GM23338 (cell line): ENCODE data around the gene CLCN6. TPM values are rescaled to one million over a fixed set of nuclear protein-coding genes. Genes with fewer than 3 reads are reported as not detected.

Experiments used
- ATAC-seq: fragments of 200-7000 bp; cut with Tn5 transposase; 3 replicates; pipeline ENCODE4 v1.9.1; 2020
- DNase-seq: peaks from one replicate; pipeline ENCODE4 v3.0.0-alpha.2; 2015; ENCODE audit warnings: low spot score
- H2AFZ ChIP-seq: fragments of 200-600 bp; sonication (generic); 2 replicates; pipeline ENCODE4 v1.8.0; 2016; ENCODE audit warnings: antibody characterized with exemption, mild to moderate bottlenecking, moderate library complexity
- H3F3A ChIP-seq: fragments of 200-600 bp; sonication (generic); replicated peaks from 2 replicates; pipeline ENCODE4 v1.8.0; 2017; ENCODE audit warnings: antibody characterized with exemption, mixed run types, low read depth
- H3K27ac ChIP-seq: fragments of 200-600 bp; sonication (generic); 2 replicates; pipeline ENCODE4 v1.6.1; 2016; ENCODE audit warnings: low read depth
- H3K27me3 ChIP-seq: fragments of 200-600 bp; sonication (generic); 2 replicates; pipeline ENCODE4 v1.8.0; 2016; ENCODE audit warnings: mild to moderate bottlenecking, mixed run types, moderate library complexity; ENCODE audit not compliant: insufficient read depth
- H3K36me3 ChIP-seq: fragments of 200-600 bp; sonication (generic); 2 replicates; pipeline ENCODE4 v1.8.0; 2016; ENCODE audit warnings: mild to moderate bottlenecking; ENCODE audit not compliant: insufficient read depth
- H3K4me1 ChIP-seq: fragments of 200-600 bp; sonication (generic); 2 replicates; pipeline ENCODE4 v1.8.0; 2016; ENCODE audit warnings: mild to moderate bottlenecking, moderate library complexity; ENCODE audit not compliant: insufficient read depth
- H3K4me2 ChIP-seq: fragments of 200-600 bp; sonication (generic); 2 replicates; pipeline ENCODE4 v1.7.1; 2017; ENCODE audit warnings: mixed run types
- H3K4me3 ChIP-seq: fragments of 200-600 bp; sonication (generic); 2 replicates; pipeline ENCODE4 v1.6.1; 2016; ENCODE audit warnings: mixed run types
- H3K79me2 ChIP-seq: fragments of 200-600 bp; sonication (generic); replicated peaks from 2 replicates; pipeline ENCODE4 v1.8.0; 2017; ENCODE audit warnings: mild to moderate bottlenecking; ENCODE audit not compliant: insufficient read depth
- H3K9me2 ChIP-seq: fragments of 200-600 bp; sonication (generic); 2 replicates; pipeline ENCODE4 v1.8.0; 2017; ENCODE audit not compliant: insufficient read depth
- H4K20me1 ChIP-seq: fragments of 200-600 bp; sonication (generic); replicated peaks from 2 replicates; pipeline ENCODE4 v1.8.0; 2017; ENCODE audit warnings: mild to moderate bottlenecking; ENCODE audit not compliant: insufficient read depth
- H3K27ac Mint-ChIP-seq: 2 replicates; pipeline ENCODE4 v1.8.0; 2020; ENCODE audit warnings: inconsistent platforms, mild to moderate bottlenecking, moderate library complexity, mixed read lengths
- H3K27me3 Mint-ChIP-seq: 3 replicates; pipeline ENCODE4 v1.8.0; 2022; ENCODE audit warnings: low read depth, mild to moderate bottlenecking, moderate library complexity, mixed read lengths, inconsistent platforms; ENCODE audit not compliant: insufficient read depth, poor library complexity
- H3K36me3 Mint-ChIP-seq: 3 replicates; pipeline ENCODE4 v1.8.0; 2021; ENCODE audit warnings: low read depth, mild to moderate bottlenecking, inconsistent platforms, moderate library complexity, mixed read lengths
- H3K4me1 Mint-ChIP-seq: 3 replicates; pipeline ENCODE4 v1.8.0; 2020; ENCODE audit warnings: mild to moderate bottlenecking, inconsistent platforms, mixed read lengths
- H3K4me3 Mint-ChIP-seq: 3 replicates; pipeline ENCODE4 v1.8.0; 2021; ENCODE audit warnings: moderate library complexity, mild to moderate bottlenecking, inconsistent platforms, mixed read lengths
- H3K9me3 Mint-ChIP-seq: 3 replicates; pipeline ENCODE4 v1.8.0; 2020; ENCODE audit warnings: moderate library complexity, mild to moderate bottlenecking, inconsistent platforms, mixed read lengths
- CREB1 ChIP-seq: fragments of 250-450 bp; sonication (Bioruptor Pico); IDR thresholded peaks from 2 replicates; pipeline ENCODE4 v1.5.0; 2020; ENCODE audit warnings: low read depth, mild to moderate bottlenecking, moderate library complexity
- EZH2 ChIP-seq: fragments of 200-600 bp; sonication (generic); IDR thresholded peaks from one replicate; pipeline ENCODE4 v1.8.0; 2017; ENCODE audit warnings: antibody characterized with exemption, mild to moderate bottlenecking, low read depth; ENCODE audit not compliant: unreplicated experiment
- EZH2phosphoT487 ChIP-seq: fragments of 200-600 bp; sonication (generic); IDR thresholded peaks from one replicate; pipeline ENCODE4 v1.8.1; 2018; ENCODE audit warnings: antibody characterized with exemption; ENCODE audit not compliant: unreplicated experiment
- JUNB ChIP-seq: IDR thresholded peaks from one replicate; pipeline ENCODE4 v1.6.1; 2016; ENCODE audit warnings: antibody characterized with exemption; ENCODE audit not compliant: unreplicated experiment
- NANOG ChIP-seq: IDR thresholded peaks from 2 replicates; pipeline ENCODE4 v1.6.1; 2016; ENCODE audit warnings: antibody characterized with exemption, borderline replicate concordance
- STAT1 ChIP-seq: IDR thresholded peaks from one replicate; pipeline ENCODE4 v1.6.1; 2016; ENCODE audit warnings: antibody characterized with exemption; ENCODE audit not compliant: unreplicated experiment
- ZNF114 ChIP-seq: fragments of 250-450 bp; sonication (Bioruptor Pico); IDR thresholded peaks from 2 replicates; pipeline ENCODE4 v1.5.0; 2020; ENCODE audit warnings: mild to moderate bottlenecking, moderate library complexity
- ZNF331 ChIP-seq: fragments of 250-450 bp; sonication (Bioruptor Pico); IDR thresholded peaks from 2 replicates; pipeline ENCODE4 v1.5.0; 2020; ENCODE audit warnings: low read depth, mild to moderate bottlenecking, moderate library complexity
- polyA plus RNA-seq: library from polyadenylated mRNA; unstranded; fragments of >200 nt; fragmentation: Nextera tagmentation; extraction: Ambion mirVana; gene quantifications from 2 replicates; pipeline ENCODE4 v1.2.1, GENCODE V29; 2016
- total RNA-seq: library from RNA; depleted of rRNA; stranded (reverse); fragments of >200 nt; shearing (Covaris generic); gene quantifications from 2 replicates; pipeline ENCODE4 v1.2.3, GENCODE V29; 2014
- TF ChIP-seq, protein P1 (sequence below): IDR thresholded peaks from 2 replicates; pipeline ENCODE4 v1.6.1; 2016; ENCODE audit warnings: antibody characterized with exemption
- TF ChIP-seq, protein P2 (sequence below): IDR thresholded peaks from one replicate; pipeline ENCODE4 v1.6.1; 2018; ENCODE audit warnings: antibody characterized with exemption; ENCODE audit not compliant: unreplicated experiment
- TF ChIP-seq, protein P3 (sequence below): fragments of 250-450 bp; sonication (Bioruptor Pico); IDR thresholded peaks from 2 replicates; pipeline ENCODE4 v1.5.0; 2020; ENCODE audit warnings: mild to moderate bottlenecking, moderate library complexity
- TF ChIP-seq, protein P4 (sequence below), 2 experiments: fragments of 200-600 bp in 1 of 2; sonication (generic) in 1 of 2; conservative IDR thresholded peaks; 2 replicates each; pipeline versions ENCODE4 v1.5.1 to v1.6.1; 2016 to 2017; ENCODE audit warnings: antibody characterized with exemption in 2 of 2, low read depth in 2 of 2, mild to moderate bottlenecking in 2 of 2, moderate library complexity in 1 of 2

The CLCN6 gene
- total and polyA plus RNA-seq, 2 experiments from 2014 or later: 16.0 to 22.6 TPM

DNA sequence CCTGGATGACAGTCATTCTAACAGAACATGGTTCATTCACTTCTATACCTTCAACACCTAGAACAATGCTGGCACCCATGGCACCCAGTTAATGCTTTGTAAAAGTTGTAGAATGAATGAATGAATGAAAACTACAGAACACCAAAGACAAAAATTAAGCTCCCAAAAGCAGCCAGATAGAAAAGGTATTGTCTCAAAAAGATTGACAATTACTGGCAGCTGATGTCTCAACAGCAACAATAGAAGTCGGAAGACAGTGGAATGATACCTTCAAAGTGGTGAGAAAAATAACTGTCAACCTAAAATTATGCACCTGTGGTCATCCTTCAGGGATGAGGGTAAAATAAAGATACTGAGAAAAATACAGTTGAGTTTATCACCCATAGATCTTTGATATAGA, 48.9 kb upstream of the CLCN6 start (continued):
- TF ChIP-seq, protein P1, sequence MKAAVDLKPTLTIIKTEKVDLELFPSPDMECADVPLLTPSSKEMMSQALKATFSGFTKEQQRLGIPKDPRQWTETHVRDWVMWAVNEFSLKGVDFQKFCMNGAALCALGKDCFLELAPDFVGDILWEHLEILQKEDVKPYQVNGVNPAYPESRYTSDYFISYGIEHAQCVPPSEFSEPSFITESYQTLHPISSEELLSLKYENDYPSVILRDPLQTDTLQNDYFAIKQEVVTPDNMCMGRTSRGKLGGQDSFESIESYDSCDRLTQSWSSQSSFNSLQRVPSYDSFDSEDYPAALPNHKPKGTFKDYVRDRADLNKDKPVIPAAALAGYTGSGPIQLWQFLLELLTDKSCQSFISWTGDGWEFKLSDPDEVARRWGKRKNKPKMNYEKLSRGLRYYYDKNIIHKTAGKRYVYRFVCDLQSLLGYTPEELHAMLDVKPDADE: no peak
- TF ChIP-seq ZNF114 (CRISPR knock-in tag): no peak

DNA sequence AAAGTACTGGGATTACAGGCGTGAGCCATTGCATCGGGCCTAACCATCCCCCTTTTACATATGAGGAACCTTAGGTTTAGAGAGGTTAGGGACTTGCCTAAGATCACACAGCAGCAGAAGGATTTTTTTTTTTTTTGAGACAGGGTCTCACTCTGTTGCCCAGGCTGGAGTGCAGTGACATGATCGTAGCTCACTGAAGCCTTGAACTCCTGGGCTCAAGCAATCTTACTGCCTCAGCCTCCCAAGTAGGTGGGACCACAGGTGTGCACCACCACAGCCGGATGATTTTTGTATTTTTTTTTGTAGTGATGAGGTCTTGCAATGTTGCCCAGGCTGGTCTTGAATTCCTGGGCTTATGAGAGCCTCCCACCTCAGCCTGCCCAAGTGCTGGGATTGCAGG, 46.2 kb upstream of the CLCN6 start:
- Histone ChIP-seq H3K4me3 (no peak overlapping the region), H2AFZ (no peak overlapping the region), H4K20me1 (no peaks in the 10 kb centered on the region), H3K79me2 (no peaks in the 10 kb centered on the region), H3K9me2 (no peaks in the 10 kb centered on the region), H3F3A (peaks cover 5% of the 10 kb centered on the region; the same call in 1 of the 2 replicates), H3K4me2 (no peak overlapping the region), H3K27me3 (peaks cover 31% of the 10 kb centered on the region), H3K4me1 (peaks cover 5% of the 10 kb centered on the region; the same call in 1 of the 2 replicates), H3K27ac (no peak overlapping the region), H3K36me3 (no peaks in the 10 kb centered on the region)
- ATAC-seq (no peak), DNase-seq (no peak)
- peaks cover 22% of the 10 kb centered on the region for H3K9me3 Mint-ChIP-seq
- no peak overlapping the region for H3K27ac Mint-ChIP-seq
- peaks cover 41% of the 10 kb centered on the region for H3K27me3 Mint-ChIP-seq
- H3K4me1 Mint-ChIP-seq: peaks cover 14% of the 10 kb centered on the region
- no peaks in the 10 kb centered on the region; the same call in 2 of the 3 replicates for H3K36me3 Mint-ChIP-seq
- H3K4me3 Mint-ChIP-seq: no peak overlapping the region
- TF ChIP-seq, protein P2, sequence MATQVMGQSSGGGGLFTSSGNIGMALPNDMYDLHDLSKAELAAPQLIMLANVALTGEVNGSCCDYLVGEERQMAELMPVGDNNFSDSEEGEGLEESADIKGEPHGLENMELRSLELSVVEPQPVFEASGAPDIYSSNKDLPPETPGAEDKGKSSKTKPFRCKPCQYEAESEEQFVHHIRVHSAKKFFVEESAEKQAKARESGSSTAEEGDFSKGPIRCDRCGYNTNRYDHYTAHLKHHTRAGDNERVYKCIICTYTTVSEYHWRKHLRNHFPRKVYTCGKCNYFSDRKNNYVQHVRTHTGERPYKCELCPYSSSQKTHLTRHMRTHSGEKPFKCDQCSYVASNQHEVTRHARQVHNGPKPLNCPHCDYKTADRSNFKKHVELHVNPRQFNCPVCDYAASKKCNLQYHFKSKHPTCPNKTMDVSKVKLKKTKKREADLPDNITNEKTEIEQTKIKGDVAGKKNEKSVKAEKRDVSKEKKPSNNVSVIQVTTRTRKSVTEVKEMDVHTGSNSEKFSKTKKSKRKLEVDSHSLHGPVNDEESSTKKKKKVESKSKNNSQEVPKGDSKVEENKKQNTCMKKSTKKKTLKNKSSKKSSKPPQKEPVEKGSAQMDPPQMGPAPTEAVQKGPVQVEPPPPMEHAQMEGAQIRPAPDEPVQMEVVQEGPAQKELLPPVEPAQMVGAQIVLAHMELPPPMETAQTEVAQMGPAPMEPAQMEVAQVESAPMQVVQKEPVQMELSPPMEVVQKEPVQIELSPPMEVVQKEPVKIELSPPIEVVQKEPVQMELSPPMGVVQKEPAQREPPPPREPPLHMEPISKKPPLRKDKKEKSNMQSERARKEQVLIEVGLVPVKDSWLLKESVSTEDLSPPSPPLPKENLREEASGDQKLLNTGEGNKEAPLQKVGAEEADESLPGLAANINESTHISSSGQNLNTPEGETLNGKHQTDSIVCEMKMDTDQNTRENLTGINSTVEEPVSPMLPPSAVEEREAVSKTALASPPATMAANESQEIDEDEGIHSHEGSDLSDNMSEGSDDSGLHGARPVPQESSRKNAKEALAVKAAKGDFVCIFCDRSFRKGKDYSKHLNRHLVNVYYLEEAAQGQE: no peak
- TF ChIP-seq EZH2phosphoT487 (no peak), CREB1 (CRISPR knock-in tag) (no peak), ZNF114 (CRISPR knock-in tag) (no peak), ZNF331 (CRISPR knock-in tag) (no peak), STAT1 (no peak), NANOG (no peak), EZH2 (no peak), JUNB (no peak)
- TF ChIP-seq, protein P1: no peak
- TF ChIP-seq, protein P3, sequence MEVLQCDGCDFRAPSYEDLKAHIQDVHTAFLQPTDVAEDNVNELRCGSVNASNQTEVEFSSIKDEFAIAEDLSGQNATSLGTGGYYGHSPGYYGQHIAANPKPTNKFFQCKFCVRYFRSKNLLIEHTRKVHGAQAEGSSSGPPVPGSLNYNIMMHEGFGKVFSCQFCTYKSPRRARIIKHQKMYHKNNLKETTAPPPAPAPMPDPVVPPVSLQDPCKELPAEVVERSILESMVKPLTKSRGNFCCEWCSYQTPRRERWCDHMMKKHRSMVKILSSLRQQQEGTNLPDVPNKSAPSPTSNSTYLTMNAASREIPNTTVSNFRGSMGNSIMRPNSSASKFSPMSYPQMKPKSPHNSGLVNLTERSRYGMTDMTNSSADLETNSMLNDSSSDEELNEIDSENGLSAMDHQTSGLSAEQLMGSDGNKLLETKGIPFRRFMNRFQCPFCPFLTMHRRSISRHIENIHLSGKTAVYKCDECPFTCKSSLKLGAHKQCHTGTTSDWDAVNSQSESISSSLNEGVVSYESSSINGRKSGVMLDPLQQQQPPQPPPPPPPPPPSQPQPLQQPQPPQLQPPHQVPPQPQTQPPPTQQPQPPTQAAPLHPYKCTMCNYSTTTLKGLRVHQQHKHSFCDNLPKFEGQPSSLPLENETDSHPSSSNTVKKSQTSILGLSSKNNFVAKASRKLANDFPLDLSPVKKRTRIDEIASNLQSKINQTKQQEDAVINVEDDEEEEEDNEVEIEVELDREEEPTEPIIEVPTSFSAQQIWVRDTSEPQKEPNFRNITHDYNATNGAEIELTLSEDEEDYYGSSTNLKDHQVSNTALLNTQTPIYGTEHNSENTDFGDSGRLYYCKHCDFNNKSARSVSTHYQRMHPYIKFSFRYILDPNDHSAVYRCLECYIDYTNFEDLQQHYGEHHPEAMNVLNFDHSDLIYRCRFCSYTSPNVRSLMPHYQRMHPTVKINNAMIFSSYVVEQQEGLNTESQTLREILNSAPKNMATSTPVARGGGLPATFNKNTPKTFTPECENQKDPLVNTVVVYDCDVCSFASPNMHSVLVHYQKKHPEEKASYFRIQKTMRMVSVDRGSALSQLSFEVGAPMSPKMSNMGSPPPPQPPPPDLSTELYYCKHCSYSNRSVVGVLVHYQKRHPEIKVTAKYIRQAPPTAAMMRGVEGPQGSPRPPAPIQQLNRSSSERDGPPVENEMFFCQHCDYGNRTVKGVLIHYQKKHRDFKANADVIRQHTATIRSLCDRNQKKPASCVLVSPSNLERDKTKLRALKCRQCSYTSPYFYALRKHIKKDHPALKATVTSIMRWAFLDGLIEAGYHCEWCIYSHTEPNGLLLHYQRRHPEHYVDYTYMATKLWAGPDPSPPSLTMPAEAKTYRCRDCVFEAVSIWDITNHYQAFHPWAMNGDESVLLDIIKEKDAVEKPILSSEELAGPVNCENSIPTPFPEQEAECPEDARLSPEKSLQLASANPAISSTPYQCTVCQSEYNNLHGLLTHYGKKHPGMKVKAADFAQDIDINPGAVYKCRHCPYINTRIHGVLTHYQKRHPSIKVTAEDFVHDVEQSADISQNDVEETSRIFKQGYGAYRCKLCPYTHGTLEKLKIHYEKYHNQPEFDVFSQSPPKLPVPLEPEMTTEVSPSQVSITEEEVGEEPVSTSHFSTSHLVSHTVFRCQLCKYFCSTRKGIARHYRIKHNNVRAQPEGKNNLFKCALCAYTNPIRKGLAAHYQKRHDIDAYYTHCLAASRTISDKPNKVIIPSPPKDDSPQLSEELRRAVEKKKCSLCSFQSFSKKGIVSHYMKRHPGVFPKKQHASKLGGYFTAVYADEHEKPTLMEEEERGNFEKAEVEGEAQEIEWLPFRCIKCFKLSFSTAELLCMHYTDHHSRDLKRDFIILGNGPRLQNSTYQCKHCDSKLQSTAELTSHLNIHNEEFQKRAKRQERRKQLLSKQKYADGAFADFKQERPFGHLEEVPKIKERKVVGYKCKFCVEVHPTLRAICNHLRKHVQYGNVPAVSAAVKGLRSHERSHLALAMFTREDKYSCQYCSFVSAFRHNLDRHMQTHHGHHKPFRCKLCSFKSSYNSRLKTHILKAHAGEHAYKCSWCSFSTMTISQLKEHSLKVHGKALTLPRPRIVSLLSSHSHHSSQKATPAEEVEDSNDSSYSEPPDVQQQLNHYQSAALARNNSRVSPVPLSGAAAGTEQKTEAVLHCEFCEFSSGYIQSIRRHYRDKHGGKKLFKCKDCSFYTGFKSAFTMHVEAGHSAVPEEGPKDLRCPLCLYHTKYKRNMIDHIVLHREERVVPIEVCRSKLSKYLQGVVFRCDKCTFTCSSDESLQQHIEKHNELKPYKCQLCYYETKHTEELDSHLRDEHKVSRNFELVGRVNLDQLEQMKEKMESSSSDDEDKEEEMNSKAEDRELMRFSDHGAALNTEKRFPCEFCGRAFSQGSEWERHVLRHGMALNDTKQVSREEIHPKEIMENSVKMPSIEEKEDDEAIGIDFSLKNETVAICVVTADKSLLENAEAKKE: no peak
- TF ChIP-seq, protein P4, sequence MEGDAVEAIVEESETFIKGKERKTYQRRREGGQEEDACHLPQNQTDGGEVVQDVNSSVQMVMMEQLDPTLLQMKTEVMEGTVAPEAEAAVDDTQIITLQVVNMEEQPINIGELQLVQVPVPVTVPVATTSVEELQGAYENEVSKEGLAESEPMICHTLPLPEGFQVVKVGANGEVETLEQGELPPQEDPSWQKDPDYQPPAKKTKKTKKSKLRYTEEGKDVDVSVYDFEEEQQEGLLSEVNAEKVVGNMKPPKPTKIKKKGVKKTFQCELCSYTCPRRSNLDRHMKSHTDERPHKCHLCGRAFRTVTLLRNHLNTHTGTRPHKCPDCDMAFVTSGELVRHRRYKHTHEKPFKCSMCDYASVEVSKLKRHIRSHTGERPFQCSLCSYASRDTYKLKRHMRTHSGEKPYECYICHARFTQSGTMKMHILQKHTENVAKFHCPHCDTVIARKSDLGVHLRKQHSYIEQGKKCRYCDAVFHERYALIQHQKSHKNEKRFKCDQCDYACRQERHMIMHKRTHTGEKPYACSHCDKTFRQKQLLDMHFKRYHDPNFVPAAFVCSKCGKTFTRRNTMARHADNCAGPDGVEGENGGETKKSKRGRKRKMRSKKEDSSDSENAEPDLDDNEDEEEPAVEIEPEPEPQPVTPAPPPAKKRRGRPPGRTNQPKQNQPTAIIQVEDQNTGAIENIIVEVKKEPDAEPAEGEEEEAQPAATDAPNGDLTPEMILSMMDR (conservative IDR thresholded peaks at IDR 0.05; ENCODE audit: low read depth in 2 of 2): no peak
